MM.1S (cell line): ENCODE results near the gene NOG.

ENCODE experiments used
- CTCF ChIP-seq: fragments of 300-600 bp; sonication (generic); IDR thresholded peaks from 2 replicates; pipeline ENCODE4 v1.5.1; 2016; ENCODE audit warnings: antibody characterized with exemption, low read length, mixed read lengths
- EZH2 ChIP-seq: fragments of 300-600 bp; sonication (generic); optimal IDR thresholded peaks from 2 replicates; pipeline ENCODE3; 2017; ENCODE audit warnings: low read depth, mild to moderate bottlenecking, antibody characterized with exemption, low read length, mixed read lengths
- EZH2phosphoT487 ChIP-seq: fragments of 300-600 bp; sonication (generic); IDR thresholded peaks from 2 replicates; pipeline ENCODE4 v1.6.1; 2018; ENCODE audit warnings: antibody characterized with exemption, low read length

GRCh38 chr17:56558088-56558487, 35.4 kb upstream of the NOG start:
- TF ChIP-seq EZH2 (no peak), CTCF (no peak), EZH2phosphoT487 (no peak)
